ENCODE data around the gene ICOSLG.
"Not testable (repeated sequence)": the region's sequence is repeated elsewhere in the genome, so short reads cannot be mapped to it uniquely, and the experiment has no call there.

Gene ICOSLG

DNA sequence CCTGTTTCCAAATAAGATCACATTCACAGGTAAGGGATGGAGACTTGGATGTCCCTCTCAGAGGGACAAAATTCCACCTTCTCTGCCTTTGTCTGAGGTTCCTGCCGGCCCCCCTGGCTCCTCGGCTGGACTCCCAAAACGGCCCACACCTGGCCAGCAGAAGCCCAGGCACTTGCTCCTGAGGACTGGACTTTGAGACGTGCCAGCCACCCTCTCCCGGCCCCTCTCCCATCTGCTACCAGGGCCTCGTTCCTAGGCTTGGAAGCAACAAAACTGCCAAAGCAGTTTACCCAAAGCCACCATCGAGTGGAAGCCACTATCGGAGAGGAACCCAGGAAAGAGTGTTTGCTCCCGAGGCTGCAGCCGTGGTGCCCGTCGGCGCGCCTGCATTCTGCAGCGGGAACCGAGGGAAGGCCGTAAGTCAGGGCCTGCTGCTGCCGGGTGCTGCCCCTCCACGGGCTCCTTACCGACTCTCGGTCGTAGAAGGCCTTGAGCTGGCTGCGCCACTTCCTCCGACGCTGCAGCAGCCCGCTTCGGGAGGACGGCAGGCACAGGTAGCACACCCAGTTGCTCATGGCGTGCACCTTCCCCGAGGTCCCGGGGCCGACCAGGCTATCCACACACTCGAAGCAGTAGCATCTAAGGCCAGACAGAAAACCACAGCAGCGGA lies 17.4 kb upstream of the ICOSLG start:
- H3K27me3 ChIP-seq (ENCODE audit: insufficient read depth, poor library complexity, severe bottlenecking) = no peaks in the 10 kb centered on the region
- H3K4me3 ChIP-seq (replicated peaks; ENCODE audit: insufficient read depth, low read length) = no peak overlapping the region
- DNase-seq (ENCODE audit: low read depth in 1 of 2, low spot score in 1 of 2) = no peak
- no peak for TF ChIP-seq CTCF (IDR thresholded peaks at IDR 0.05; ENCODE audit: insufficient read depth, low read length)
- H3K27ac ChIP-seq (replicated peaks) = no peak overlapping the region

DNA sequence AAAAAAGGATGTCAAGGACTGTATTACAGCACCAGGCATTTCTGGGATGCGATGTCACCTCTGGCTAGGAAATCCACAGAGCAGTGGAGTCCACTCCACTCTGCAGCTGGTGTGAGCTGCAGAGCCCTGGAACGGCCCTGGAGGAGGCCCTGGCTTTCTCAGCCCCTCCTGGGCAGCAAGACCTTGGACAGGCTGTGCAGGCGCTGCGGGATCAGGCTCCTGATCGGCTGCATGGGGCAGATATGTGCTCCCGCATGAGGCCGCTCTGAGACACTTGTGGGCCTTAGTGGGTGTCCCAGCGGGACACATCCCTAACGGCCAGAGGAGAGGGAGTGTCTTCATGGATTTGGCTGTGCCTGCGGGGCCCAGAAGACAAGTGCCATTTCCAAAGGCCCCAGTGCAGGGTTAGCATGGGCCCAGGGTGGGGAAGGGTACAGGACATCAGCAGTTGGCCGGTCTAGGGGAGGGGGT lies 14.8 kb upstream of the ICOSLG start:
- no peak for DNase-seq (ENCODE audit: low read depth in 1 of 2, low spot score in 1 of 2)
- Histone ChIP-seq H3K27ac (replicated peaks) (no peak overlapping the region), H3K4me3 (replicated peaks; ENCODE audit: insufficient read depth, low read length) (no peak overlapping the region), H3K27me3 (ENCODE audit: insufficient read depth, poor library complexity, severe bottlenecking) (no peaks in the 10 kb centered on the region)
- TF ChIP-seq POLR2AphosphoS5 (IDR thresholded peaks at IDR 0.05; ENCODE audit: low read depth) = no peak
- no peak for TF ChIP-seq GABPA (IDR thresholded peaks at IDR 0.05; ENCODE audit: low read depth)
- TF ChIP-seq SPI1 (IDR thresholded peaks at IDR 0.05; ENCODE audit: borderline replicate concordance, low read depth) = no peak
- no peak for TF ChIP-seq REST (IDR thresholded peaks at IDR 0.05; ENCODE audit: insufficient replicate concordance, low read depth)
- no peak for TF ChIP-seq CTCF (IDR thresholded peaks at IDR 0.05; ENCODE audit: insufficient read depth, low read length)

GRCh38 chr21:44253832-44254710 lies 13.3 kb upstream of the ICOSLG start:
- DNase-seq (ENCODE audit: low read depth in 1 of 2, low spot score in 1 of 2) = no peak
- Histone ChIP-seq H3K4me3 (replicated peaks; ENCODE audit: insufficient read depth, low read length) (no peak overlapping the region), H3K27me3 (ENCODE audit: insufficient read depth, poor library complexity, severe bottlenecking) (no peaks in the 10 kb centered on the region), H3K27ac (replicated peaks) (no peak overlapping the region)
- TF ChIP-seq GABPA (IDR thresholded peaks at IDR 0.05; ENCODE audit: low read depth) = no peak
- peak; percentile 24 for TF ChIP-seq REST (IDR thresholded peaks at IDR 0.05; ENCODE audit: insufficient replicate concordance, low read depth)

- not testable (repeated sequence) for H3K27me3 ChIP-seq (ENCODE audit: insufficient read depth, poor library complexity, severe bottlenecking); H3K4me3 ChIP-seq (replicated peaks; ENCODE audit: insufficient read depth, low read length); H3K27ac ChIP-seq (replicated peaks); DNase-seq (ENCODE audit: low read depth in 1 of 2, low spot score in 1 of 2)
Observed at GRCh38 chr21:44249204-44250037, 8.7 kb upstream of the ICOSLG start.

GRCh38 chr21:44247904-44248303 lies 7.2 kb upstream of the ICOSLG start:
- not testable (repeated sequence) for H3K27me3 ChIP-seq (ENCODE audit: insufficient read depth, poor library complexity, severe bottlenecking); DNase-seq (ENCODE audit: low read depth in 1 of 2, low spot score in 1 of 2); H3K27ac ChIP-seq (replicated peaks); H3K4me3 ChIP-seq (replicated peaks; ENCODE audit: insufficient read depth, low read length)

- H3K27me3 ChIP-seq (ENCODE audit: insufficient read depth, poor library complexity, severe bottlenecking); DNase-seq (ENCODE audit: low read depth in 1 of 2, low spot score in 1 of 2); H3K27ac ChIP-seq (replicated peaks); H3K4me3 ChIP-seq (replicated peaks; ENCODE audit: insufficient read depth, low read length): not testable (repeated sequence)
Observed at GRCh38 chr21:44243980-44244379, 3.2 kb upstream of the ICOSLG start.

DNA sequence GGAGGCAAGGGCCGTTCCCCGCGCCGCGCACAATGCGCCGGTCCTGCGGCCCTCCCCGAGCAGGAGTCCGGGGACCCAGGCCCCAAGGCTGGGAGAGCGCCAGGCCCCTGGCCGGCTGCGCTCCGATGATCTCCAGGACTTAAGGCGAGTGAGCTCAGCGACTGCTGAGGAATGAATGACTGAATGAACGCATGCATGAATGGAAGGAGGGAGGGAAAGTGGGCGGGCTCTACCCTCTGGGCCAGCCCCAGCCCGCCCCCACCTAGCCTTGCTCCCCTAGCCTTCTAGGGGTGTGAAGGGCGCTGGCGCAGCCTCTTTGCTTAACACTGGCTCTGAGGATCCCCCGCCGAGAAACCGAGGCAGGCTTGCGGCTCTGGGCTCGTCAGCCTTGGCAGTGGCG lies 538 bp upstream of the ICOSLG start:
- DNase-seq (ENCODE audit: low read depth in 1 of 2, low spot score in 1 of 2); H3K27ac ChIP-seq (replicated peaks); H3K4me3 ChIP-seq (replicated peaks; ENCODE audit: insufficient read depth, low read length); H3K27me3 ChIP-seq (ENCODE audit: insufficient read depth, poor library complexity, severe bottlenecking): not testable (repeated sequence)

DNA sequence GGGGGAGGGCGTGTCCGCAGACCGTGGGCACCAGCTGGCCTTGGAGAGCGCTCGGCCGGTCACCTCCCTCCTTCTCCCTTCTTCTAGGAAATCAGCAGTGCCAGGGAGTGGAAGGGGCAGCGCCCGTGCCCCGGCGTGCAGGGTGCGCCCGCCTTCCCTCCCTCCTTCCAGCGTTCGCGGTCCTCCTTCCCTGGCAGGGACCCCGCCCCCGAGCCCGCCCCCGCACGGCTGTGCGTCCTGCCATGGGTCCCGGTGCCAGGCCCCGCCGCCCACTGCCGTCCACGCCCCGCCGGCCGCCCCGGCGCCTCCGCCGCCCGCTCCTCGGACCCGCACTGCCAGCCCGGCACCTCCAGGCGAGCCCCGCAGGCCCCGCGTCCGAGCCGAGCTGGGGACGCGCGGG lies 390 bp downstream of the ICOSLG start:
- H3K27me3 ChIP-seq (ENCODE audit: insufficient read depth, poor library complexity, severe bottlenecking); DNase-seq (ENCODE audit: low read depth in 1 of 2, low spot score in 1 of 2); H3K27ac ChIP-seq (replicated peaks); H3K4me3 ChIP-seq (replicated peaks; ENCODE audit: insufficient read depth, low read length): not testable (repeated sequence)

Data from HL-60 (cell line).